ENCODE measurements around the gene ZNF423.

ZNF423 gene

GRCh38 chr16:49660626-49661025 is 195.3 kb downstream of the ZNF423 start:
- no peak for DNase-seq

DNA sequence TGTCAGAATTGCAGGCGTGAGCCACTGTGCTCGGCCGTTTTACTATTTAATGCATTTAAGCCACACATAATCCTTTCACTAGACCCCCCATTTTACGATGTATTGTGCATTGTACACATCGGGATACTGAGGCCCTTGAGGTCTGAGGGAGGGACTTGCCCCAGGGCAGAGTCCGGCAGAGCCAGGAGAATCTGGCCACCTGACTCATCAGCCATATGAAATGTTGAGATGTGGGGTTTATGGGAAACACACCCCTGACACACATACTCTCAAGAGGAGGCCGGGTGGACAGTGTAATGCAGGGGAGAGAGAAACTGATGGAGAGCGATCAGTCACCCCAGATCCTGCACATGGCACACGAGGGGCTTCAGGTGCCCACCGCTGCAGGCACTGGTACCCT is 196.6 kb downstream of the ZNF423 start:
- DNase-seq: no peak

DNA sequence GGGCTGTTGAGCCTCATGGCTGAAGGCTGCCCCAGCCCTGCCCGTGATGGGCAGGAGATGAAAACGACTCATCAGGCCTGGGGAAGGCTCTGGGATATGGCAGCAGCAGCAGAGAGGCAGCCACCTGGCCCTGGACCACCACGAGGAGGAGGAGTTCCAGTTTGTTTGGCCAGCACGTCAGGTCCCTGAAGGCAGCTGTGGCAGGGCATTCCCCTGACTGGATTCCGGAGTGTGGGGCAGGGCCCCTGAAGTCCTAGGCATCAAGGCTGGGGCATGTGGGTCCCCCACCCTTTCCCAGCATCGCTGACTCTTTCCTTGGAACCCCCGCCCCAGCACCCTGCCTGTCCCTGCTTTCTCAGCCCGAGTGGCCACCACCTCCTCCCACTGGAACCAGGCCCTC is 197.4 kb downstream of the ZNF423 start:
- DNase-seq: no peak

GRCh38 chr16:49657736-49658465 is 198.0 kb downstream of the ZNF423 start:
- no peak for DNase-seq

GRCh38 chr16:49654425-49654824 is 201.5 kb downstream of the ZNF423 start:
- no peak for DNase-seq

DNA sequence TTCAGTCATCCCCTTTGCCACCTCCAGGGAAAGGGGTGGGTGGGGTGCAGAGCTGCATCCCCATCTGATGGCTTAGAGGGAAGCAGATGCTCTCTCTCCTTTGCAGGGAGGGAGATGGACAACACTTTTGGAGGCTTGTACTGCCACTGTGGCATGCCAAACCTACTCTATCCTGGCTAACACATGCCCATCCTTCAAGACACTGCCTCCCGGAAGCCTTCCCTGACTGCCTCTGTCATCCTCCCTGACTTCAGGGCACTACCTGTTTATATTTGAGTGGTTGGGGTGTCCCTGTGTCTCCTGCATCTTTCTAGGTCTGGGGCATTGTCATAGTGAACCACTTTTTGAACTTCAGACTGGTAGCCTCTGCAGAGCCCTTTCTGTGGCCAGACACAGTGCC is 202.3 kb downstream of the ZNF423 start:
- no peak for DNase-seq

GRCh38 chr16:49653173-49653570 is 202.7 kb downstream of the ZNF423 start:
- DNase-seq: no peak

GRCh38 chr16:49652456-49653172 is 203.3 kb downstream of the ZNF423 start:
- no peak for DNase-seq

DNA sequence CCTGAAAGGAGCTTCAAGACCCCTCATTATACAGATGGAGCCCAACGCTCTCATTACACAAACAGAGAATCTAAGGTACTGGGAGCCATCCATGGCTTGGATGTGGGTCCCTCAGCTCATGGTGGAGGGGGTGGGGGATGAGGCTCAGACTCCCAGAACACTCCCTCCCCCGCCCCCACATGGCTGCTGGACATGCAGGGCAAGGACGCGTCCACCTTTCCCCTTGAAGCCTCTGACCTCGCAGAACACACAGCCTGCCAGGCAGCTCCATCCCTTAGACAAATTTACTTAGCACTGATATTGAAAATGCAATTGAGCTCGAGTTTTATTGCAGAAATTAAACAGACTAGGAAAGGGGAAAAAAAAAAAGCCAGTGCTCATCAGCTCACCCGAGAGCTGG is 203.9 kb downstream of the ZNF423 start:
- DNase-seq: no peak

DNA sequence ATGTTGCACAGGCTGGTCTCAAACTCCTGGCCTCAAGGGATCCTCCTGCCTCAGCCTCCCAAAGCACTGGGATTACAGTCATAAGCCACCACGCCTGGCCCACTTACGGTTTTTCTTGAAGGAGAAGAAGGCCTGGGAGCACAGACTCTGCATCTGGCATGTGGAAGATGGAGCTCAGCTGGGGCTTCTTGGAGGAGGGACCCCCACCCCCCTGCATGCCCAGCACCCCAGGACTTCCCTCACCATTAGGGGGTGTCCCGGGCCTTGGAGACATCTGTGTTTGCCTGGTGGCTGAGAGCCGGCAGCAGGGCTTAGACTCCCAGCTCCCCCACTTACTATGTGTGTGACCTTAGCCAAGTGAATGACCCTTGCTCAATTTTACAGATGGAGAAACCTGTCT is 204.7 kb downstream of the ZNF423 start:
- no peak for DNase-seq

DNA sequence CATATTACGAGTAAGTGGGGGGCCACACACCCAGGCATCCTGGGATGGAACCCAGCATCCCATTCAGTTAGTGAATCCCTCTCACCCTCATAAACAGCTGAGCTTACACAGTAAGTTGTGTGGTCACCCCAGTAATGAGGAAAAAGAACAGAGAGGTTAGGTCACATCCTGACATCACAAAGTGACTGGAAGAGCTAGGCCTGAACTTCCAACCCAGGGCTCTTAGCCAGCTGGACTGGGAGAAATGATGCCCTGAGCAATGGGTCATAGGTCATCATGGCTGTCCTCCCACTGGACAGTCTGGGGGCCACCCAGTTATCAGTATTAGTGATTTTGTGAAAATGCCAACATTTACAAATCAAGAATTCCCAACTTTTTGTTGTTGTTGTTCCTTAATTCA is 205.3 kb downstream of the ZNF423 start:
- no peak for DNase-seq

DNA sequence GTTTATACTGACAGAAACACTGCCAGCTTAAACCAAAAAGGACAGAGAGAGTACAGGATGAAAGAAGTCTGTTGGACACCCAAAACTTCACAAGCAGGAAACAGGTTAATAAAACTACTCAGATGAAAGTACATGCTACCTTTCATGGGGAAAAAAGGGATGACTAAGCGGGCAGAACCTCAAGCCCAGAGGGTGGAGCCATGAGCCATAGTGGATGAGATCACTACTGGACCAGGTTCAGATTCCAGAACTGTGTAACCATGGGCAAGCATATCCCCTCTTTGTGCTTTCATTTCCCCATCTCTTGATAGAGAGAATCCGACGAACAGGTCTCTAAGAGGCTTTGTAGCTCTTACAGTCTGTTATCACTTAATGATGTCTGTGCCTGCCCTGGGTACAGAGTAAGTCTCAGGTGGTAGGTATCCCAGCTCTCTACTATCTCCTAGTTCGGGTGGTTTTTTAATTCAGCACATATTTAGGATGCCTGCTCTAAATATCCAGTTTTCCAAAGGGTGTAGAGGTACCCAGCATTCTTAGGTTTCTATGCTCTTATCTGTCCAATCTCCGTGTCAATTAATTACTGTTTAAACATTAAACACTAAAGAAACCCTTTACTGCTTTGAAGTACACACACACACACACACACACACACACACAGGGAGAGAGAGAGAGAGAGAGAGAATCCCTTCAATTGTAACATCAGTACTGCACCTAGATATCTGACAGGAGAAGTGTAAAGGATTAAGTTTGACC is 206.7 kb downstream of the ZNF423 start:
- DNase-seq: no peak

DNA sequence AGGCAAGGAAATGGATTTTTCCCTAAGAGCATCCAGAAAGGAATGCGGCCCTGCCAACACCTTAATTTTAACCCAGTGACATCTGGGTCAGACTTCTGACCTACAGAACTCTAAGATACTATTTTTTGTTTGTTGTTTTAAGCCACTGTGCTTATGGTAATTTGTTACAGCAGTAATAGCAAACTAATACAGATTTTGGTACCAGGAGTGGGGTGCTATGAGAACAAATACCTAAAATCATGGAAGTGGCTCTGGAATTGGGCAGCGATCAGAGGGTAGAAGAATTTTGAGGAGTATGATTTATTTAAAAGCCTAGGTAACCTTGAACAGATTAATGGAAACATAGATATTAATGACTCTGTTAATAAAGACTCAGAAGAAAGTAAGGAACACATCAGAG is 208.2 kb downstream of the ZNF423 start:
- no peak for DNase-seq

- no peak for DNase-seq
Measured at GRCh38 chr16:49645263-49645662, 210.6 kb downstream of the ZNF423 start.

GRCh38 chr16:49644145-49644463 is 211.8 kb downstream of the ZNF423 start:
- no peak for DNase-seq

GRCh38 chr16:49643429-49644144 is 212.3 kb downstream of the ZNF423 start:
- no peak for DNase-seq

GRCh38 chr16:49641250-49641649 is 214.7 kb downstream of the ZNF423 start:
- DNase-seq: peak in 1 of 2 experiments; percentile 1

DNA sequence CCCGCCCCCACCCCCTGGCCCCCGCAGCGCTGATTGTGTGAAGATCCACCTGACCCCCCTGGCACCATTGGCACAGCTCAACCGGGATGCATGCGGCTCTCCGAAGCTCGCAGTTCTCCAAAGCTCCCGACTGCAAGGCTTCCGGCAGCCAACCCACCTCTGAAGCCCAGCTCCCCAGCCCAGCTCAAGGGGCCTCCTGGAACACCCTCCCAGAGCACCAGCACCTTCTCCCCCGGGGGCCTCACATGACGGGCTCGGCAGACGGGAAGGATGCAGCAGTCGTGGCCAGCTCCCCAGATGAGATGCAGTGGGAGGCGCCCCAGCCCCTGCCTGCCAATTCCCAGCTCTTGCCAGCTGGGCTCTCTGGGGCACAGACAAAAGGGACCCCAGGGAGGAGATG is 215.3 kb downstream of the ZNF423 start:
- no peak for DNase-seq

- DNase-seq: no peak
Measured at GRCh38 chr16:49639739-49640431, 216.0 kb downstream of the ZNF423 start.

GRCh38 chr16:49638673-49639610 is 217.0 kb downstream of the ZNF423 start:
- DNase-seq: no peak

DNA sequence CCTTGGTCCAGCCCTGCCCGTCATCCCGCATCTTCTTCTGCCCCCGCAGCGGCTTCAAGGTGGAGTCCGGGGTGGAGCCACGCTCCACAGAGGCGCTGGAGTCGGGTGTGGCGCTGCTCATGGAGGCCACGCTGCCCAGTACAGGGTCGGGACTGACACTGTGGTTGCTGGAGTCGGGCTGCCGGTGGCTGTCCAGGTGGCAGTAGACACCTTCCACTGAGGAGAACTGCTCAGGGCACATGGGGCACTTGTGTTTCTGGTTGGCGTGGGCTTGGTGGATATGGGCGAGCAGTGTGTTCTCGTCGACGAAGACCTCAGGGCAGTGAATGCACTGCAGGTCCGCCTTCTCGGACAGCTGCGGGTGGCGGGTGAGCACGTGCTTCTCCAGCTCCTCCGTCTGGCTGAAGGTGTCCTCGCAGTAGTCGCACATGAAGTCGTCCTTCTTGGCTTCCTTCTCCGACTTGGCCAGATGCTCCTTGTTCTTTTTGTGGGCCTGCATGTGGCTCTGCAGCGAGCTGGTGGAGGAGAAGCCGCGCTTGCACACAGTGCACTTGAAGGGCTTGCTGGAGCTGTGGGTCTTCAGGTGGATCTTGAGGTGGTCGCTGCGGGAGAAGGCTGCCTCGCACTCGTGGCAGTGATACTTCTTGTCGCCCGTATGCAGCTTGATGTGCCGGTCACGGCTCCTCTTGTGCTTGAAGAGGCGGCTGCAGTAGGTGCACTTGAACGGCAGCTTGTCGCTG is 217.8 kb downstream of the ZNF423 start:
- no peak for DNase-seq

All from NCI-H526 (cell line).